GM18499 (cell line): ENCODE data around the gene PBX3.

Experiments used
- ATAC-seq: cut with Tn5 transposase; IDR thresholded peaks from one replicate; pipeline ENCODE4 v1.9.1; 2021; ENCODE audit warnings: moderate number of reproducible peaks; ENCODE audit not compliant: insufficient read depth, unreplicated experiment

Gene PBX3

DNA sequence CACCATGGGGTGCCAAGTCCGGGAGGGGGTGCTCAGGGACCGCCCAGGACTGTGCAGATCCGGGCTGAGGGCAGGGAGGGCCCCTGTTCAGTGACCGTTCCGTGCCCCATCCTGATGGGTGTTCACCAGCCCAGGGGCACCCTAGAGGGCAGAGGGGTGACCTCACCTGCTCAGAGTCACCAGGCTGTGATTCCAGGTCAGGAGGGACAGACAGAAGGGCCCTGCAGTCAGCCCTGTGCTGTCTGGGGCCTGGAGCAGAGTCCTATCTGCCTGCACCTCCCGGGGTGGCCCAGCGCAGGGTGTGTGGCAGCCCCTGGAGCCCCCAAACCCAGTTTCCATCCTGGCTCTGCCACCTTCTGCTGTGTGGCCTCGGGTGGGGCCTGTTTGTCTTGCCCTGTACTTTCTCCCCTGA is 241.9 kb downstream of the PBX3 start:
- ATAC-seq = no peak

DNA sequence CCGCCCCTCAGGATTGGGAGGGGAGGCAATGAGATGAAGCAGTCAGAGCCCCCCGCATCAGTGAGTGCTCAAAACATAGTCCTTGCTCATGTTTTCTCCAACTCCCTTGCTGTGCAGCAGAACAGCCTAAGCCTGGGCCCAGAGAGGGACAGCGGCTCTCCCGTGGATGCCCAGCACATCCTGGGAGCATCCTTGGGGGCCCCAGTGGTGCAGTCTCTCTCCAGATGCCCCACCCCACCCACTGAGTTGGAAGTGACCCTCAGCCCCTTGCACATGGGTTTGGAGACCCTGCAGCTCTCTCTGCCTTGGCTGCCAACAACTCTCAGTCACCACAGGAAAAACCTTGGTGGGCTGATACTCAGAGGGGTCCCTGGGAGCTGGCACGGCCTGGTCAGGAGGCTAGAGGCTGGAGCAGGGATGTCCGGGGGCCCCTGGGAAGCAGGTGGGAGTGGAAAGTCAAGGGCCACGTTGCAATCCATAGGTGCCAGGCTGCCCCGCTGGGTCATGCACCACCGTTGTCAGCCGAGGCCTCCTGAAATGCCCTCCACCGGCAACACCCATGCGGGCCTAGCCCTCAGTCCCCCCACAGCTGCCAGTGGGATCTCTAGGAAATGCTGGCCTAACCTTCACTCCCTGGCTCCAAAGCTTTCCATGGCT is 242.5 kb downstream of the PBX3 start:
- ATAC-seq = no peak

- ATAC-seq = no peak
Measured at GRCh38 chr9:125990186-125990792, 243.1 kb downstream of the PBX3 start.

- ATAC-seq = no peak
Measured at GRCh38 chr9:125990793-125991220, 243.6 kb downstream of the PBX3 start.

DNA sequence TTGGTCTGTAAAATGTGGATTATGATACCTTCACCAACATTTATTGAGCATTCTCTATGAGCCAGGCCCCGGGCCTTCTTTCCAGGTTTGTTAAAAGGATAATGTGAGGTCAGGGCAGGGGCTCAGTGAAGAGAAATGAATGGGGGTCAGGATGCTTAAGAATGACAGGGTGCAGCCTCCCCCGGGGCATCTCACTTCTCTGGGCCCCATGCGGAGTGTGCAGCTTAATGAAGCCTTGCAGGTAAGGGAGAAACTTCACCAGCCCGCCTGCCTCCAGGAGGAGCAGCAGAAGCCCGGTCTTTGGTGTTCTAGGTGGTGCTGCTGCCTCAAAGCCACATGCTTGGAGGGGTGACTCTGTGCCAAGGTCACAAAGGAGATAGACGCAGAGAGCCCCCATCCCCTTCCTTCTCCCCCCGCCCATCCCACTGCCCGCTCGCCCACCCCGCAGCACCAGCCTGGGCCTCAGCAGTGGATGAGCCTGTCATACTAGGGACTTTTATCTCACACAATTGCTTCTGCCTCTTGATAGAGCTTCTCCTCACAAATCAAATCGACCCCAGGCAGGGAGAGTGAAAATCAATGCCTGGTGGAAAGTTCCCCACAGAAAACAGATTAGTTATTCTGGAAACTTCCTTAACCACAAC is 244.8 kb downstream of the PBX3 start:
- no peak for ATAC-seq

DNA sequence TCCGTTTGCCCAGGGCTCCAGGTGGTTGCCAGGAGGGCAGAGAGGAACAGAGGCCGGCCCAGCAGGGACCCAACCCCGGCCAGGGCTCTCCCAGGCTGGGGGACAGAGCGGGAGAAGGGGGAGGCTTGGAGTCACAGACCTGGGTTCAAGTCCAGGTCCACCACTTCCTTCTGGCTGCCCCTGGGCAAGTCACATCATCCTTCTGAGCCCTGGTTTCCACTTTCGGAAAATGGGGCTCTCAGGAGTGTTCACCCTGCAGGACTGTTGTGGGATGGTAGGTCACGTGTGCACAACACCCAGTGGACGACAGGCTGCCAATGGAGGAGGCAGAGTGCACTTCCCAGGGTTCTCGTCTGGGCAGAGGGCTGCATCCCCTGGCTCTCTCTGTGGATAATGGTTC is 245.4 kb downstream of the PBX3 start:
- no peak for ATAC-seq

GRCh38 chr9:125993466-125993865 is 246.3 kb downstream of the PBX3 start:
- ATAC-seq = no peak

DNA sequence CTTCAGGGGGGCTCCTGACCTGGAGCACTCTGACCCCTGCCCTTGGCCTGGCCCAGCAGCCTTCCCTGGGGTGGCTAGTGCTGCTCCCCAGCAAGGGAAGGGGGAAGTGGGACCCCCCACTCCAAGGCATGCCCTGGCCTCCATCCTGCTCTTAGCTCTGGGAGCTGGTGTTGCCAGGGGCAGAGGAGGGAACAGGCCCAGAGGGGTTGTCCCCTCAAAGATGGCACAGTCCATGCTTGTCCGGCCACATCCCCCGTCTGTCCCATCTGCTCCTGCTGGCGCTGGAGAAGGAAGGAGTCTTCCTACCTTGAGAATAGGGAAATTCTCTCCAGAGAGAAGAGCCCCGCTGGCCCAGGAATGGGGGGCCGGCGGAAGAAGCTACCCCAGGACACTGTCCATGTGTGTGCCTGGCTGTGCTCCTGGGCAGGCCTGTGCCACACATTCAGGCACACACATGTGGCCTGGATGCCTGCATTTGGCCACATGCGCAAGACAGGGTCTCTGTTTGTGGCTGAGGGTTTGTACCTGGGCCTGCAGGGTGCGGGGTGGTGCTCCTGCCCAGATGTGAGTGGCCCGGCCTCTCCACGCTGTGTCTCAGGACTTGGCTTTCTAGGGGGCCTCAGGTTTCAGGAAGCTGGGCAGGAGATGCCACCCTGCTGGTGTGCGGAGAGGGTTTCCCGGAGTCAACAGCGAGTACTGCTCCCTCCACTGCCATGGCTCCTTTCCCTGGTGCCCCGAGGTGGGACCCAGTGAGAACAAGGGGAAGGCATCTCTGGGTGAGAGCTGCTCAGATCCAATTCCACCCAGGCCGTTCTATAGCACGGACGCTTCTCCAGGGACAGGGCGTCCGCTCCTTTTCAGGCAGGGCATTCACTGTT is 247.1 kb downstream of the PBX3 start:
- no peak for ATAC-seq

GRCh38 chr9:125995006-125995405 is 247.8 kb downstream of the PBX3 start:
- no peak for ATAC-seq

GRCh38 chr9:125995706-125996105 is 248.5 kb downstream of the PBX3 start:
- no peak for ATAC-seq

- ATAC-seq = no peak
Measured at GRCh38 chr9:125996791-125997190, 249.6 kb downstream of the PBX3 start.

DNA sequence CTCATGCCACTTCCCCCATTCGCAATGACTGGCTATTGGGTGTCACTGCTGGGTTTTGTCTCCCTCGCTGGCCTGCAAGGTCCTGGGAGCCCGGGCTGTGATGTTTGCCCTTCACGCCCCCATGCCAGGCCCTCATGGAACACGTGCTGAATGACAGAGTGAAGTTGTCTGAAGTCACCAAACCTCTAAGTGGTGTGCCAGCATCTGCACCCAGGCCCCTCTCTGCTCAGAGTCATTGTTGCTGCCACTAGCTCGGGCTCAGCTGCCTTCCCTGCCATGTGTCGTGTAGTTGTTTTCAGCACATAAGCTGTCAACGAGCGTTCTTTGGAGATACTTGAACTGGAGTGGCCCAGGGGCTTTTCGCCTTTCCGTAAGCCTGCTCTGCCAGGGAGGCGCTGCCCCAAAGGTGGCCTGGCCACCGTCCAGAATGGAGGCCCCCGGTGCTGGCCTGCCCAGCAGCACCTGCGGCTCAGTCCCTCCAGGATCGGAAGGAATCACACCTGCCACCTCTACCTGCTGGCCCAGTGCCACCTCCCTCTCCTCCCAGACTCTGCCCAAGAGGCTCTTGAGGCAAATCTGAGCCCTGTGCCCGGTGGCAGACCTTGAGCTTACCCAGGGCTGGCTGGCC is 250.1 kb downstream of the PBX3 start:
- no peak for ATAC-seq

DNA sequence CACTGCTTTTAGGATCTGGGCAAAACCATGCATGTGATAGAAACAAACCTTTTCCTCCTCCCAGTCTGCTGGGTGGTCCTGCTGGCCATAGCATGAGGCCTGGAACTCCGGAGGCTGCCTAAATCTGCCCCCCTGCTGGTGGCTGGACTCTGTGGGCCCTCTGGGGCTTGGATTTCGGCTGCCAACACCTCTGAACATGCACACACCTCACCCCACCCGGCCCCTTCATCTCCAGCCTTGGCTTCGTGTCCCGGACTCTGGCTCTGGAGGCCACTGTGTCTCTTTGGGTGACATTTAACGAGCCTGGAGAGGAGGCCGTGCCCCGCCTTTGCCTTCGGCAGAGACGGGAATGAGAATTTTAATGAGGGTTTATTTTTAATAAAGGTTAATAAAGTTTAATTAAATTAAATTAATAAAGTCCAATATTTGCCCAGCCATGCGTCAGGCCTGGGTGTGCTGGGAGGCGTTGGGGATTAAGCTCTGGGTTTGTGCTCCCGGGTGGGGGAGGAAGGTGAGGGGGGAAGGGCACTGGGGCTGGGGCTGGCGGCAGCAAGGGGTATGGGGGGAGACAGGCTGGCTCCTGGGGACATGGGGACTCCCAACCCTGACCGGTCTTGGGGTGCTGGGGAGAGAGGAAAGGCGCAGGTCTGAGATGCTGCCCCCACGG is 251.8 kb downstream of the PBX3 start:
- no peak for ATAC-seq

GRCh38 chr9:125999504-125999881 is 252.3 kb downstream of the PBX3 start:
- no peak for ATAC-seq

DNA sequence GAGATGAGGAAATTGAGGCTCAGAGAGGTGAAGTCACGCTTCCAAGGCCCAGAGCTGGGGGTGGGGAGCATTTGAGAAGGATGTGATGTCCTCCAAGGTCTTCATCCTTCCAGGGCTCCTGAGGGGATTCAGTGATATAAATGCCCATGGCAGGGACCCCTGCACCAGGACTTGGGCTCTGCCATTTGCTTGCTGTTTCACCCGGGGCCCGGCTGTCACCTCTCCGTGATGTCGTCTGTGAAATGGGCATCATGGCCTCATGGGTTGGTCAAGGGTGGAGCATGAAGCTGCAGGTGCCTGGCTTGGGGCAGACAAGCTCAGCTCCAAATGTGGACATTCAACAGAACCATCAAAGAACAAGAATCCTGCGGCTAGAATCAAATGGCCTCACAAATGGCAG is 253.1 kb downstream of the PBX3 start:
- no peak for ATAC-seq

DNA sequence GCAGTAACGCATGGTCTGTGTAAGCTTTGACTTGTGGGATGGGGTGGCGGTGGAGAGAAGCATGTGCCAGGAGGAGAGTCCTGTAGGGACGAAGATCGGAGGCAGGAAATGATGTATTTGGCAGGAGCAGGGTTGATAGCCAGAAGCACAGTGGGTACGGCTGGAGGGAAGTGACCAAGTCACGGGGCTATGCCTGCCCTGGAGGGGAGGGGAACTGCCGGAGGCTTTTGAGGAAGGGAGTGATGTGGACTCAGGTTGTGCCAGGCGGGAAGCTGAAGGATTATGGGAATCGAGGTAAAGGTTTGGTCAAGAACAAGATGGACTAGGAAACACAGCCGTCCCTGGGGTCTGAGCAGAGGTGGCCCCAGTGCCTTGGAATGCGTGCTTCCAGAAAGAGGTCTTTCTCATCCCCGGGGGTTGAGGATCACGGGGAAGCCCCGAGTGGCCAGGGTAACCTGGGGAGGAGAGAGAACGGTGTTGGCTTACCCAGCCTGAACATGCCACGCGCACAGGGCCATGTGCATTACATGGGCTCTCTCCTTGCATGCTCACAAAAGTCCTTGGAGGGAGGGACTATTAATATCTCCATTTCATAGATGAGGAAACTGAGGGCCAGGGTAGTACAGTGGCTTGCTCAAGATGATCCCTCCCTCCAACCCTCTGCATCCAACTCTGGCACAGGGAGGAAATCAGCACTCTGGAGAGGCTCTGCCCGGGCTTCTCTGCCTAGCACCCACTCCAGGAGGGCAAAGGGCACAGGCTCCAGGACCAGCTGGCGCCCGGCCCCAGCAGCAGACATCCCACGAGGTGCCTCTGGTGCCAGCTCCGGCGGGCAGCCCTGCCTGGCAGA is 253.8 kb downstream of the PBX3 start:
- no peak for ATAC-seq

GRCh38 chr9:126001581-126002225 is 254.5 kb downstream of the PBX3 start:
- ATAC-seq = no peak

GRCh38 chr9:126002476-126003350 is 255.5 kb downstream of the PBX3 start:
- no peak for ATAC-seq
